OCI-LY3 (cell line): Measurements from ENCODE around the gene PATE2.

Experiments used
- CTCF ChIP-seq: fragments of 200-600, 300-600 bp; sonication (generic); IDR thresholded peaks from 2 replicates; pipeline ENCODE4 v1.5.1; 2014; ENCODE audit warnings: antibody characterized with exemption, low read length, low read depth
- EZH2phosphoT487 ChIP-seq: fragments of 200-600 bp; shearing (Covaris generic); IDR thresholded peaks from 2 replicates; pipeline ENCODE4 v1.6.1; 2018; ENCODE audit warnings: antibody characterized with exemption, mixed run types, low read depth

DNA sequence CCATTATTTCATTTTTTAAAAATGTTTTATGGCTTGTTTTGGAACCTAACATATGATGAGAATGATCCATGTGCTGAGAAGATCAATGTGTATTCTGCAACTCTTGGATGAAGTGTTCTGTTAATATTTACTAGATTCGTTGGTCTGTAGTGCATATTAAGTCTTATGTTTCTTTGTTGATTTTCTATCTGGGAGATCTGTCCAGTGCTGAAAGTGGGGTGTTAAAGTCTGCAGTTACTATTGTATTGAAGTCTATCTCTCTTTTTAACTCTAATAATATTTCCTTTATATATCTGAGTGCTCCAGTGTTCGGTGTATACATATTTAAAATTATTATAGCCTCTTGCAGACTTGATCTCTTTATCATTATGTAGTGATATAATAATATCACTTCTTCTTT lies 21.2 kb upstream of the PATE2 start:
- TF ChIP-seq CTCF (no peak), EZH2phosphoT487 (no peak)
